ENCODE results near the gene HSDL1. TPM values are rescaled to one million over a fixed set of nuclear protein-coding genes. Genes with fewer than 3 reads are reported as not detected.

HSDL1 gene
- polyA plus RNA-seq, 2 of the 4 experiments (the other 2 are of a cell fraction), result 17.9 to 24.9 TPM

- TF ChIP-seq ZSCAN20 (CRISPR knock-in tag; IDR thresholded peaks at IDR 0.05) (no peak), TFCP2L1 (CRISPR knock-in tag; IDR thresholded peaks at IDR 0.05) (no peak), RARB (CRISPR knock-in tag; IDR thresholded peaks at IDR 0.05) (no peak)
- TF ChIP-seq, protein P1, sequence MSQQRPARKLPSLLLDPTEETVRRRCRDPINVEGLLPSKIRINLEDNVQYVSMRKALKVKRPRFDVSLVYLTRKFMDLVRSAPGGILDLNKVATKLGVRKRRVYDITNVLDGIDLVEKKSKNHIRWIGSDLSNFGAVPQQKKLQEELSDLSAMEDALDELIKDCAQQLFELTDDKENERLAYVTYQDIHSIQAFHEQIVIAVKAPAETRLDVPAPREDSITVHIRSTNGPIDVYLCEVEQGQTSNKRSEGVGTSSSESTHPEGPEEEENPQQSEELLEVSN (IDR thresholded peaks at IDR 0.05; ENCODE audit: borderline replicate concordance, low read depth), result no peak
- TF ChIP-seq, protein P2, sequence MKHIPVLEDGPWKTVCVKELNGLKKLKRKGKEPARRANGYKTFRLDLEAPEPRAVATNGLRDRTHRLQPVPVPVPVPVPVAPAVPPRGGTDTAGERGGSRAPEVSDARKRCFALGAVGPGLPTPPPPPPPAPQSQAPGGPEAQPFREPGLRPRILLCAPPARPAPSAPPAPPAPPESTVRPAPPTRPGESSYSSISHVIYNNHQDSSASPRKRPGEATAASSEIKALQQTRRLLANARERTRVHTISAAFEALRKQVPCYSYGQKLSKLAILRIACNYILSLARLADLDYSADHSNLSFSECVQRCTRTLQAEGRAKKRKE (CRISPR knock-in tag; IDR thresholded peaks at IDR 0.05; ENCODE audit: low read depth), result no peak
- TF ChIP-seq, protein P3, sequence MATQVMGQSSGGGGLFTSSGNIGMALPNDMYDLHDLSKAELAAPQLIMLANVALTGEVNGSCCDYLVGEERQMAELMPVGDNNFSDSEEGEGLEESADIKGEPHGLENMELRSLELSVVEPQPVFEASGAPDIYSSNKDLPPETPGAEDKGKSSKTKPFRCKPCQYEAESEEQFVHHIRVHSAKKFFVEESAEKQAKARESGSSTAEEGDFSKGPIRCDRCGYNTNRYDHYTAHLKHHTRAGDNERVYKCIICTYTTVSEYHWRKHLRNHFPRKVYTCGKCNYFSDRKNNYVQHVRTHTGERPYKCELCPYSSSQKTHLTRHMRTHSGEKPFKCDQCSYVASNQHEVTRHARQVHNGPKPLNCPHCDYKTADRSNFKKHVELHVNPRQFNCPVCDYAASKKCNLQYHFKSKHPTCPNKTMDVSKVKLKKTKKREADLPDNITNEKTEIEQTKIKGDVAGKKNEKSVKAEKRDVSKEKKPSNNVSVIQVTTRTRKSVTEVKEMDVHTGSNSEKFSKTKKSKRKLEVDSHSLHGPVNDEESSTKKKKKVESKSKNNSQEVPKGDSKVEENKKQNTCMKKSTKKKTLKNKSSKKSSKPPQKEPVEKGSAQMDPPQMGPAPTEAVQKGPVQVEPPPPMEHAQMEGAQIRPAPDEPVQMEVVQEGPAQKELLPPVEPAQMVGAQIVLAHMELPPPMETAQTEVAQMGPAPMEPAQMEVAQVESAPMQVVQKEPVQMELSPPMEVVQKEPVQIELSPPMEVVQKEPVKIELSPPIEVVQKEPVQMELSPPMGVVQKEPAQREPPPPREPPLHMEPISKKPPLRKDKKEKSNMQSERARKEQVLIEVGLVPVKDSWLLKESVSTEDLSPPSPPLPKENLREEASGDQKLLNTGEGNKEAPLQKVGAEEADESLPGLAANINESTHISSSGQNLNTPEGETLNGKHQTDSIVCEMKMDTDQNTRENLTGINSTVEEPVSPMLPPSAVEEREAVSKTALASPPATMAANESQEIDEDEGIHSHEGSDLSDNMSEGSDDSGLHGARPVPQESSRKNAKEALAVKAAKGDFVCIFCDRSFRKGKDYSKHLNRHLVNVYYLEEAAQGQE (IDR thresholded peaks at IDR 0.05), result no peak
- FAIRE-seq (no peak), DNase-seq (ENCODE audit: low read depth in 1 of 2, low spot score in 1 of 2) (no peak), ATAC-seq (no peak)
- whole genome bisulfite sequencing (ENCODE audit: missing lambda C conversion rate), result 66% methylated on average over 6 of the region's 6 CpGs
- ChIA-PET CTCF (interaction anchor here (0.6 to 2.0 kb wide), 6 partner anchors 8 to 183 kb away, joined by 3 to 6 read pairs (median 4); partner anchors contain the start of gene TAF1C), POLR2A (no interaction called here)
- Histone ChIP-seq H3K27ac (no peak overlapping the region), H3K4me3 (no peak overlapping the region), H3K4me1 (peaks cover 5% of the 10 kb centered on the region; the same call in 1 of the 3 replicates), H3K9me3 (no peaks in the 10 kb centered on the region), H3K4me2 (no peak overlapping the region)
Observed at GRCh38 chr16:84139628-84140258, 5.2 kb downstream of the HSDL1 start.

DNA sequence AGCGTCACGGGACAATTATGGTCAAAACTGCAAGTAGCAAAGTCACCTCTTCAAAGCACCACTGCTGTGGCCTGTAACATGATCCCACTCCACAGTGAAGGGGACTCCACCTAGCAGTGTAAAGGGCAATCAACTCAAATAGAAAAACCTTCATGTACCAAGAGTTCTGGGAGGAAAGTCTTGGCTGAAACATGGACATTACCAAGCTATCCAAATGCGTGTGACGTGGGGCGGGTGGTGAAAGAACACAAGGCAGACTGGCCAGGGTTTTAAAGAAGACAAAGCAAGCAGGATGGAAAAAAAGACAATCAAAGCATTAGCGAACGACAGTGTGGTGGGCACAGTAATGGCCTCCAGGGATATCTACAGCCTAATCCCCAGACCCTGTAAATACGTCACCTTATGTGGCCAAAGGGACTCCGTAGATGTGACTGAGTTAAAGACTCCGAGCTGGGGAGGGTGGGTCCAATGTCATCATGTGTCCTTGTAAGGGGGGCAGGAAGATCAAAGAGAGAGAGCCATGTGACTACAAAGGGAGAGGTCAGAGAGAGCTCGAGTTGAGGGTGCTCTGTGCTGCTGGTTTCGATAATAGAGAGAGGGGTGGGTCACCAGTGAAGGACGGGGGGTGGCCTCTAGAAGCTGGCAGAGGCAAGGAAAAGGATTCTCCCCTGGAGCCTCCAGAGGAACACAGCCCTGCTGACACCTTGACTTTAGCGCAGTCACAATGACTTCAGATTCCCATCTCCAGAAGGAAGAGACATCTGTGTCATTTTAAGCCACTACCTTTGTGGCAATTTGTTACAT lies 6.0 kb downstream of the HSDL1 start:
- Histone ChIP-seq H3K4me3 (no peak overlapping the region), H3K9me3 (no peaks in the 10 kb centered on the region), H3K27ac (no peak overlapping the region), H3K4me2 (no peak overlapping the region), H3K4me1 (peaks cover 4% of the 10 kb centered on the region; the same call in 1 of the 3 replicates)
- FAIRE-seq (no peak), ATAC-seq (no peak), DNase-seq (ENCODE audit: low read depth in 1 of 2, low spot score in 1 of 2) (no peak)
- WGBS (ENCODE audit: missing lambda C conversion rate), result 81% methylated on average over 14 of the region's 14 CpGs
- ChIA-PET POLR2A (no interaction called here), CTCF (interaction anchor here (0.6 to 2.0 kb wide), 9 partner anchors 7 to 182 kb away, joined by 3 to 6 read pairs (median 4); partner anchors contain the start of genes MBTPS1 and TAF1C)
- no peak for TF ChIP-seq ZSCAN20 (CRISPR knock-in tag; IDR thresholded peaks at IDR 0.05)
- TF ChIP-seq CHD4 (IDR thresholded peaks at IDR 0.05; ENCODE audit: borderline replicate concordance), result no peak
- TF ChIP-seq MAZ (IDR thresholded peaks at IDR 0.05; ENCODE audit: borderline replicate concordance, low read depth, low read length), result no peak
- no peak for TF ChIP-seq PHF8 (IDR thresholded peaks at IDR 0.05; ENCODE audit: borderline replicate concordance, low read depth)
- TF ChIP-seq ESRRA (IDR thresholded peaks at IDR 0.05; ENCODE audit: borderline replicate concordance, low read length), result no peak
- TF ChIP-seq KDM5A (IDR thresholded peaks at IDR 0.05), result no peak
- TF ChIP-seq RARB (CRISPR knock-in tag; IDR thresholded peaks at IDR 0.05), result no peak

- H3K9me3 ChIP-seq, result no peaks in the 10 kb centered on the region
- no peak overlapping the region for H3K27ac ChIP-seq
- no peaks in the 10 kb centered on the region for H3K4me1 ChIP-seq
- TF ChIP-seq HEYL (CRISPR knock-in tag; IDR thresholded peaks at IDR 0.05), result no peak
- TF ChIP-seq CBX2 (IDR thresholded peaks at IDR 0.05; ENCODE audit: borderline replicate concordance, low read depth), result no peak
- TF ChIP-seq RNF2 (IDR thresholded peaks at IDR 0.05; ENCODE audit: borderline replicate concordance, low read depth), result no peak
- TF ChIP-seq MAX (IDR thresholded peaks at IDR 0.05), result no peak
- TF ChIP-seq ZC3H11A (IDR thresholded peaks at IDR 0.05), result no peak
- TF ChIP-seq JUNB (IDR thresholded peaks at IDR 0.05), result no peak
- no peak for TF ChIP-seq TFCP2L1 (CRISPR knock-in tag; IDR thresholded peaks at IDR 0.05)
- no peak for TF ChIP-seq EHMT2 (IDR thresholded peaks at IDR 0.05; ENCODE audit: low read depth)
- ChIA-PET POLR2A (no interaction called here), CTCF (interaction anchor here (1.0 to 1.7 kb wide), 4 partner anchors 10 to 37 kb away, joined by 3 to 4 read pairs (median 4); partner anchors contain the start of gene MBTPS1)
- DNase-seq (ENCODE audit: low read depth in 1 of 2, low spot score in 1 of 2) (no peak), FAIRE-seq (no peak), ATAC-seq (no peak)
- H3K4me2 ChIP-seq, result no peak overlapping the region
- 73% methylated on average over 2 of the region's 2 CpGs for WGBS (ENCODE audit: missing lambda C conversion rate)
- H3K4me3 ChIP-seq, result no peak overlapping the region
Observed at GRCh38 chr16:84138500-84138823, 6.5 kb downstream of the HSDL1 start.
